OCI-LY3 (cell line): ENCODE results near the gene METTL2A.
"Not testable (repeated sequence)": the region's sequence is repeated elsewhere in the genome, so short reads cannot be mapped to it uniquely, and the experiment has no call there.

Source experiments
- EZH2phosphoT487 ChIP-seq: fragments of 200-600 bp; shearing (Covaris generic); IDR thresholded peaks from 2 replicates; pipeline ENCODE4 v1.6.1; 2018; ENCODE audit warnings: antibody characterized with exemption, mixed run types, low read depth
- TF ChIP-seq, protein P1 (sequence below): fragments of 200-600, 300-600 bp; sonication (generic); IDR thresholded peaks from 2 replicates; pipeline ENCODE4 v1.5.1; 2014; ENCODE audit warnings: antibody characterized with exemption, low read length, low read depth

DNA sequence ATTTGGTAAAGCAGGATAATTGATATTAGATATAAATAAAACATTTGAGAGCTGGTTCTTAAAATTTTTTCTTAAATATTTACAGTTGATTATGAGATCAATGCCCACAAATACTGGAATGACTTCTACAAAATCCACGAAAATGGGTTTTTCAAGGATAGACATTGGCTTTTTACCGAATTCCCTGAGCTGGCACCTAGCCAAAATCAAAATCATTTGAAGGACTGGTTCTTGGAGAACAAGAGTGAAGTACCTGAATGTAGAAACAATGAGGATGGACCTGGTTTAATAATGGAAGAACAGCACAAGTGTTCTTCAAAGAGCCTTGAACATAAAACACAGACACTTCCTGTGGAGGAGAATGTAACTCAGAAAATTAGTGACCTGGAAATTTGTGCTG lies 2.5 kb downstream of the METTL2A start:
- TF ChIP-seq, protein P1, sequence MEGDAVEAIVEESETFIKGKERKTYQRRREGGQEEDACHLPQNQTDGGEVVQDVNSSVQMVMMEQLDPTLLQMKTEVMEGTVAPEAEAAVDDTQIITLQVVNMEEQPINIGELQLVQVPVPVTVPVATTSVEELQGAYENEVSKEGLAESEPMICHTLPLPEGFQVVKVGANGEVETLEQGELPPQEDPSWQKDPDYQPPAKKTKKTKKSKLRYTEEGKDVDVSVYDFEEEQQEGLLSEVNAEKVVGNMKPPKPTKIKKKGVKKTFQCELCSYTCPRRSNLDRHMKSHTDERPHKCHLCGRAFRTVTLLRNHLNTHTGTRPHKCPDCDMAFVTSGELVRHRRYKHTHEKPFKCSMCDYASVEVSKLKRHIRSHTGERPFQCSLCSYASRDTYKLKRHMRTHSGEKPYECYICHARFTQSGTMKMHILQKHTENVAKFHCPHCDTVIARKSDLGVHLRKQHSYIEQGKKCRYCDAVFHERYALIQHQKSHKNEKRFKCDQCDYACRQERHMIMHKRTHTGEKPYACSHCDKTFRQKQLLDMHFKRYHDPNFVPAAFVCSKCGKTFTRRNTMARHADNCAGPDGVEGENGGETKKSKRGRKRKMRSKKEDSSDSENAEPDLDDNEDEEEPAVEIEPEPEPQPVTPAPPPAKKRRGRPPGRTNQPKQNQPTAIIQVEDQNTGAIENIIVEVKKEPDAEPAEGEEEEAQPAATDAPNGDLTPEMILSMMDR = not testable (repeated sequence)
- not testable (repeated sequence) for TF ChIP-seq EZH2phosphoT487
